ENCODE results near the gene ITGB5. TPM values are rescaled to one million over a fixed set of nuclear protein-coding genes. Genes with fewer than 3 reads are reported as not detected.

The ITGB5 gene
- total RNA-seq, 1 donor from 2014 or later: 63.3 TPM

GRCh38 chr3:124765197-124765840 is 121.8 kb downstream of the ITGB5 start:
- DNase-seq (ENCODE audit: low spot score in 2 of 2, unreplicated experiment in 2 of 2): no peak
- no peak overlapping the region for H3K27ac Mint-ChIP-seq
- no peak for TF ChIP-seq CTCF (IDR thresholded peaks at IDR 0.05; ENCODE audit: unreplicated experiment)
- H3K4me1 Mint-ChIP-seq: peaks cover 33% of the 10 kb centered on the region
- peaks cover 27% of the 10 kb centered on the region for H3K36me3 Mint-ChIP-seq
- no peaks in the 10 kb centered on the region for H3K9me3 Mint-ChIP-seq
- H3K27me3 Mint-ChIP-seq (ENCODE audit: low read depth): no peaks in the 10 kb centered on the region
- no peak overlapping the region for H3K4me3 Mint-ChIP-seq

GRCh38 chr3:124764746-124765145 is 122.4 kb downstream of the ITGB5 start:
- H3K36me3 Mint-ChIP-seq: peaks cover 27% of the 10 kb centered on the region
- no peaks in the 10 kb centered on the region for H3K27me3 Mint-ChIP-seq (ENCODE audit: low read depth)
- H3K9me3 Mint-ChIP-seq: no peaks in the 10 kb centered on the region
- no peak for DNase-seq (ENCODE audit: low spot score in 2 of 2, unreplicated experiment in 2 of 2)
- TF ChIP-seq CTCF (IDR thresholded peaks at IDR 0.05; ENCODE audit: unreplicated experiment): no peak
- H3K27ac Mint-ChIP-seq: no peak overlapping the region
- no peak overlapping the region for H3K4me3 Mint-ChIP-seq
- H3K4me1 Mint-ChIP-seq: peaks cover 27% of the 10 kb centered on the region

GRCh38 chr3:124763644-124764358 is 123.4 kb downstream of the ITGB5 start:
- no peak for DNase-seq (ENCODE audit: low spot score in 2 of 2, unreplicated experiment in 2 of 2)
- no peak for TF ChIP-seq CTCF (IDR thresholded peaks at IDR 0.05; ENCODE audit: unreplicated experiment)
- Mint-ChIP-seq H3K27me3 (ENCODE audit: low read depth) (no peaks in the 10 kb centered on the region), H3K27ac (no peak overlapping the region), H3K36me3 (peaks cover 27% of the 10 kb centered on the region), H3K9me3 (no peaks in the 10 kb centered on the region), H3K4me3 (no peak overlapping the region), H3K4me1 (peaks cover 20% of the 10 kb centered on the region)

- Mint-ChIP-seq H3K27ac (no peak overlapping the region), H3K4me1 (peaks cover 20% of the 10 kb centered on the region), H3K9me3 (no peaks in the 10 kb centered on the region), H3K36me3 (peaks cover 25% of the 10 kb centered on the region), H3K27me3 (ENCODE audit: low read depth) (no peaks in the 10 kb centered on the region), H3K4me3 (no peak overlapping the region)
- DNase-seq (ENCODE audit: low spot score in 2 of 2, unreplicated experiment in 2 of 2): no peak
- no peak for TF ChIP-seq CTCF (IDR thresholded peaks at IDR 0.05; ENCODE audit: unreplicated experiment)
These were observed 124.0 kb downstream of the ITGB5 start for GRCh38 chr3:124763206-124763605.

GRCh38 chr3:124762661-124763011 is 124.5 kb downstream of the ITGB5 start:
- DNase-seq (ENCODE audit: low spot score in 2 of 2, unreplicated experiment in 2 of 2): no peak
- no peaks in the 10 kb centered on the region for H3K9me3 Mint-ChIP-seq
- H3K27me3 Mint-ChIP-seq (ENCODE audit: low read depth): no peaks in the 10 kb centered on the region
- TF ChIP-seq CTCF (IDR thresholded peaks at IDR 0.05; ENCODE audit: unreplicated experiment): no peak
- H3K4me1 Mint-ChIP-seq: peaks cover 20% of the 10 kb centered on the region
- peaks cover 22% of the 10 kb centered on the region for H3K36me3 Mint-ChIP-seq
- H3K4me3 Mint-ChIP-seq: no peak overlapping the region
- no peak overlapping the region for H3K27ac Mint-ChIP-seq
